ENCODE results near the gene PIAS1. TPM values are rescaled to one million over a fixed set of nuclear protein-coding genes. Genes with fewer than 3 reads are reported as not detected.
"Not testable (repeated sequence)": the region's sequence is repeated elsewhere in the genome, so short reads cannot be mapped to it uniquely, and the experiment has no call there.

Gene PIAS1
- polyA plus RNA-seq, 1 donor, result 46.5 TPM

GRCh38 chr15:68206711-68207151 lies 152.6 kb downstream of the PIAS1 start:
- H3K9me3 ChIP-seq (ENCODE audit: control insufficient read depth, low read depth, low read length), result no peaks in the 10 kb centered on the region
- WGBS (ENCODE audit: insufficient coverage, low lambda C conversion rate), result no CpG with 5 or more reads among the region's 12 CpGs
- no peak for DNase-seq
- H3K27me3 ChIP-seq (ENCODE audit: control insufficient read depth, insufficient read depth, low read length), result no peaks in the 10 kb centered on the region
- peaks cover 22% of the 10 kb centered on the region for H3K36me3 ChIP-seq (ENCODE audit: control insufficient read depth, insufficient read depth, low read length)
- peak overlapping the region; percentile 97 for H3K27ac ChIP-seq (ENCODE audit: low read length)
- H3K4me3 ChIP-seq (ENCODE audit: low read length), result no peak overlapping the region
- peaks cover 37% of the 10 kb centered on the region for H3K4me1 ChIP-seq (ENCODE audit: control insufficient read depth, insufficient read depth, low read length)

- DNase-seq, result no peak
- H3K4me1 ChIP-seq (ENCODE audit: control insufficient read depth, insufficient read depth, low read length), result peaks cover 31% of the 10 kb centered on the region
- no peak overlapping the region for H3K27ac ChIP-seq (ENCODE audit: low read length)
- WGBS (ENCODE audit: insufficient coverage, low lambda C conversion rate), result no CpG with 5 or more reads among the region's 12 CpGs
- H3K9me3 ChIP-seq (ENCODE audit: control insufficient read depth, low read depth, low read length), result no peaks in the 10 kb centered on the region
- no peak overlapping the region for H3K4me3 ChIP-seq (ENCODE audit: low read length)
- H3K36me3 ChIP-seq (ENCODE audit: control insufficient read depth, insufficient read depth, low read length), result peaks cover 24% of the 10 kb centered on the region
- no peaks in the 10 kb centered on the region for H3K27me3 ChIP-seq (ENCODE audit: control insufficient read depth, insufficient read depth, low read length)
Observed at GRCh38 chr15:68207176-68207935, 153.2 kb downstream of the PIAS1 start.

GRCh38 chr15:68208136-68208535 lies 154.0 kb downstream of the PIAS1 start:
- Histone ChIP-seq H3K27ac (ENCODE audit: low read length) (no peak overlapping the region), H3K27me3 (ENCODE audit: control insufficient read depth, insufficient read depth, low read length) (no peaks in the 10 kb centered on the region), H3K36me3 (ENCODE audit: control insufficient read depth, insufficient read depth, low read length) (peaks cover 24% of the 10 kb centered on the region), H3K4me1 (ENCODE audit: control insufficient read depth, insufficient read depth, low read length) (peaks cover 24% of the 10 kb centered on the region), H3K4me3 (ENCODE audit: low read length) (no peak overlapping the region), H3K9me3 (ENCODE audit: control insufficient read depth, low read depth, low read length) (no peaks in the 10 kb centered on the region)
- no CpG with 5 or more reads among the region's 16 CpGs for whole genome bisulfite sequencing (ENCODE audit: insufficient coverage, low lambda C conversion rate)
- DNase-seq, result no peak

- DNase-seq, result no peak
- H3K27ac ChIP-seq (ENCODE audit: low read length), result no peak overlapping the region
- H3K36me3 ChIP-seq (ENCODE audit: control insufficient read depth, insufficient read depth, low read length), result peaks cover 24% of the 10 kb centered on the region
- no peaks in the 10 kb centered on the region for H3K27me3 ChIP-seq (ENCODE audit: control insufficient read depth, insufficient read depth, low read length)
- peaks cover 24% of the 10 kb centered on the region for H3K4me1 ChIP-seq (ENCODE audit: control insufficient read depth, insufficient read depth, low read length)
- H3K9me3 ChIP-seq (ENCODE audit: control insufficient read depth, low read depth, low read length), result no peaks in the 10 kb centered on the region
- H3K4me3 ChIP-seq (ENCODE audit: low read length), result no peak overlapping the region
- no CpG with 5 or more reads among the region's 13 CpGs for WGBS (ENCODE audit: insufficient coverage, low lambda C conversion rate)
Observed at GRCh38 chr15:68208636-68209240, 154.6 kb downstream of the PIAS1 start.

- Histone ChIP-seq H3K36me3 (ENCODE audit: control insufficient read depth, insufficient read depth, low read length) (peaks cover 29% of the 10 kb centered on the region), H3K4me3 (ENCODE audit: low read length) (no peak overlapping the region), H3K27me3 (ENCODE audit: control insufficient read depth, insufficient read depth, low read length) (no peaks in the 10 kb centered on the region), H3K4me1 (ENCODE audit: control insufficient read depth, insufficient read depth, low read length) (peaks cover 24% of the 10 kb centered on the region), H3K9me3 (ENCODE audit: control insufficient read depth, low read depth, low read length) (no peaks in the 10 kb centered on the region), H3K27ac (ENCODE audit: low read length) (no peak overlapping the region)
- WGBS (ENCODE audit: insufficient coverage, low lambda C conversion rate), result no CpG with 5 or more reads among the region's 7 CpGs
- no peak for DNase-seq
Observed at GRCh38 chr15:68209272-68209671, 155.2 kb downstream of the PIAS1 start.

GRCh38 chr15:68209735-68210408 lies 155.8 kb downstream of the PIAS1 start:
- Histone ChIP-seq H3K9me3 (ENCODE audit: control insufficient read depth, low read depth, low read length) (no peaks in the 10 kb centered on the region), H3K4me1 (ENCODE audit: control insufficient read depth, insufficient read depth, low read length) (peaks cover 24% of the 10 kb centered on the region), H3K36me3 (ENCODE audit: control insufficient read depth, insufficient read depth, low read length) (peaks cover 32% of the 10 kb centered on the region), H3K27ac (ENCODE audit: low read length) (no peak overlapping the region), H3K27me3 (ENCODE audit: control insufficient read depth, insufficient read depth, low read length) (no peaks in the 10 kb centered on the region), H3K4me3 (ENCODE audit: low read length) (no peak overlapping the region)
- DNase-seq, result no peak
- no CpG with 5 or more reads among the region's 13 CpGs for WGBS (ENCODE audit: insufficient coverage, low lambda C conversion rate)

GRCh38 chr15:68210409-68210756 lies 156.3 kb downstream of the PIAS1 start:
- no peak for DNase-seq
- no peak overlapping the region for H3K4me3 ChIP-seq (ENCODE audit: low read length)
- WGBS (ENCODE audit: insufficient coverage, low lambda C conversion rate), result no CpG with 5 or more reads among the region's 9 CpGs
- no peaks in the 10 kb centered on the region for H3K27me3 ChIP-seq (ENCODE audit: control insufficient read depth, insufficient read depth, low read length)
- peaks cover 23% of the 10 kb centered on the region for H3K4me1 ChIP-seq (ENCODE audit: control insufficient read depth, insufficient read depth, low read length)
- no peak overlapping the region for H3K27ac ChIP-seq (ENCODE audit: low read length)
- H3K9me3 ChIP-seq (ENCODE audit: control insufficient read depth, low read depth, low read length), result no peaks in the 10 kb centered on the region
- peaks cover 32% of the 10 kb centered on the region for H3K36me3 ChIP-seq (ENCODE audit: control insufficient read depth, insufficient read depth, low read length)

GRCh38 chr15:68210821-68211655 lies 156.9 kb downstream of the PIAS1 start:
- peaks cover 32% of the 10 kb centered on the region for H3K36me3 ChIP-seq (ENCODE audit: control insufficient read depth, insufficient read depth, low read length)
- H3K27ac ChIP-seq (ENCODE audit: low read length), result no peak overlapping the region
- no peak overlapping the region for H3K4me3 ChIP-seq (ENCODE audit: low read length)
- no peaks in the 10 kb centered on the region for H3K9me3 ChIP-seq (ENCODE audit: control insufficient read depth, low read depth, low read length)
- H3K4me1 ChIP-seq (ENCODE audit: control insufficient read depth, insufficient read depth, low read length), result peaks cover 17% of the 10 kb centered on the region
- no peaks in the 10 kb centered on the region for H3K27me3 ChIP-seq (ENCODE audit: control insufficient read depth, insufficient read depth, low read length)
- DNase-seq, result peak in 1 of 2 donors; percentile 48
- WGBS (ENCODE audit: insufficient coverage, low lambda C conversion rate), result no CpG with 5 or more reads among the region's 23 CpGs

- DNase-seq, result no peak
- peaks cover 36% of the 10 kb centered on the region for H3K36me3 ChIP-seq (ENCODE audit: control insufficient read depth, insufficient read depth, low read length)
Observed at GRCh38 chr15:68211656-68212320, 157.7 kb downstream of the PIAS1 start.

GRCh38 chr15:68213491-68213845 lies 159.4 kb downstream of the PIAS1 start:
- not testable (repeated sequence) for H3K4me3 ChIP-seq (ENCODE audit: low read length); H3K27ac ChIP-seq (ENCODE audit: low read length); DNase-seq; H3K27me3 ChIP-seq (ENCODE audit: control insufficient read depth, insufficient read depth, low read length); H3K9me3 ChIP-seq (ENCODE audit: control insufficient read depth, low read depth, low read length)
- no CpG with 5 or more reads among the region's 6 CpGs for WGBS (ENCODE audit: insufficient coverage, low lambda C conversion rate)
- H3K4me1 ChIP-seq (ENCODE audit: control insufficient read depth, insufficient read depth, low read length), result peaks cover 10% of the 10 kb centered on the region
- H3K36me3 ChIP-seq (ENCODE audit: control insufficient read depth, insufficient read depth, low read length), result peaks cover 48% of the 10 kb centered on the region

More at GRCh38 chr15:68211656-68212320, 157.7 kb downstream of the PIAS1 start:
- Histone ChIP-seq H3K4me1 (ENCODE audit: control insufficient read depth, insufficient read depth, low read length) (peaks cover 10% of the 10 kb centered on the region), H3K27ac (ENCODE audit: low read length) (no peak overlapping the region), H3K4me3 (ENCODE audit: low read length) (no peak overlapping the region), H3K27me3 (ENCODE audit: control insufficient read depth, insufficient read depth, low read length) (no peaks in the 10 kb centered on the region), H3K9me3 (ENCODE audit: control insufficient read depth, low read depth, low read length) (no peaks in the 10 kb centered on the region)
- WGBS (ENCODE audit: insufficient coverage, low lambda C conversion rate), result 80% methylated on average over 2 of the region's 14 CpGs
